NCI-H345 (cell line): ENCODE results near the gene MSMB.
"Not testable (repeated sequence)": the region's sequence is repeated elsewhere in the genome, so short reads cannot be mapped to it uniquely, and the experiment has no call there.

Experiments
- DNase-seq: peaks from one replicate; lab custom pipeline; 2025; lab: John Stamatoyannopoulos, UW

Gene MSMB

GRCh38 chr10:46046261-46046660, at the start of gene MSMB:
Gene MSMB, minus strand, starts transcription at chr10:46046269. Its CDS starts 32 bp downstream, at chr10:46046237.
- no peak for DNase-seq

DNA sequence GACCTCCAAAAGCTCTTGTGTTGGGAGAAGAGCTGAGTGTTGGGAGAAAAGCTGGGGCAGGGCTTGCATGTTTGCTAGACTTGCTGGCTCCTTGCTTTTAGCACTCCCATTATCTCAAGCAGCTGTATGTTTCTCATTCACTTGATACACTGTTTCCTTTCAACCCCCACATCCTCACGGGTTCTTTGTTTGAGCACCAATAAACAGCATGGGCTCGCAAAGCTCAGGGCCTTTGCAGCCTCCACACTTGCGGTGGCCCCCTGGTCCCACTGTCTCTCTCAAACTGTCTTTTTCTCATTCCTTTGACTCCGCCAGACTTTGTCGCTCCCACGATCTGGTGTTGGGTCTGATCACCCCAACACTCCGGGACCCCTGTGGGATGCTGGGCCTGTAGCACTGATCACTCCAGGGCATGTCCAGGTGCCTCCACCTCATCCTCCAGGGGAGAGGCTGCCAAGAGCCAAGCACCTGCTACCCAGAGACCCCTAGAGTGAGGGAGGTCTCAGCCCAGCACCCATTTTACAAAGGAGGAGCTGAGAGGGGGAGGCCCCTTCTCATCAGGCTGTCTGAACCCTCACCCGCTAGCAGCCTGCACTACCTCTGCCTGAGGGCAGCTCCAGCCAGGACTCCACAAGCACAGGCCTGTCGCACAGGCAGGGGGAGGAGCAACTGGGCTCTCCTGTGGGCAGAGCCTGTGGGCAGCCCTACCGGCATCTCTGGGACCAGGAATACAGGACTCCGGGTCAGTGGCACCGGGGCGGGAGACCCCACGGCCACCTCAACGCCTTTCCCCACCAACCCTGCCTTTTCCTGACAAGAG, 49.1 kb upstream of the MSMB start:
- no peak for DNase-seq

- no peak for DNase-seq
Observed at GRCh38 chr10:46094197-46094500, 48.1 kb upstream of the MSMB start.

GRCh38 chr10:46093316-46094196, 47.5 kb upstream of the MSMB start:
- not testable (repeated sequence) for DNase-seq

- no peak for DNase-seq
Observed at GRCh38 chr10:46092524-46093081, 46.5 kb upstream of the MSMB start.

GRCh38 chr10:46091828-46092523, 45.9 kb upstream of the MSMB start:
- no peak for DNase-seq

GRCh38 chr10:46091080-46091827, 45.2 kb upstream of the MSMB start:
- DNase-seq: no peak

- DNase-seq: no peak
Observed at GRCh38 chr10:46090258-46090812, 44.3 kb upstream of the MSMB start.

DNA sequence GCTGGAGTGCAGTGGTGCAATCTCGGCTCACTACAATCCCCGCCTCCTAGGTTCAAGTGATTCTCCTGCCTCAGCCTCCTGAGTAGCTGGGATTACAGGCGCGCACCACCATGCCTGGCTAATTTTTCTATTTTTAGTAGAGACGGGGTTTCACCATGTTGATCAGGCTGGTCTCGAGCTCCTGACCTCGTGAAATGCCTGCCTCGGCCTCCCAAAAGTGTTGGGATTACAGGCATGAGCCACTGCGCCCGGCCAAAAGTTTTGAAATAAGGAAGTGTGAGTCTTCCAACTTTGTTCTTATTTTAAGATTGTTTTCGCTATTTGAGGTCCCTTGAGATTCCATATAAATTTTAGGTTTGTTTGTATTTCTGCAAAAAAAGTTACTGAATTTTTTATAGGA, 41.3 kb upstream of the MSMB start:
- not testable (repeated sequence) for DNase-seq

- DNase-seq: no peak
Observed at GRCh38 chr10:46084321-46085165, 38.5 kb upstream of the MSMB start.

DNA sequence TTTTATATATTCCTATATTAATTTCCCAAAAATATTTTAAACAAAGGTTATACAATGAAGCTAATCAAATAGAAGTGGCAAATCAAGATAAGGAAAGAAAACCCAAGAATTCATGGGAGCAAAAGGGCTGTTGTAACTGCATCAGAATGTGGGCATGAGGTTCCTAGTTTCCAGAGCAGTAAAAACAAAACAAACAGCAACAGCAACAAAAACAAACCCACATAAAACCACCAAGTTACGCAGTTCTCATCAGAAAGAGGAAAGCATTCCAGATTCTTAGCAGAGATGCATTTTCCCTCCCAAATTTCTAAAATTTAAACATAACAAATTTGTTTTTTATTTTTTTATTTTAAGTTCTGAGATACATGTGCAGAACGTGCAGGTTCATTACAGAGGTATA, 34.8 kb upstream of the MSMB start:
- no peak for DNase-seq

- no peak for DNase-seq
Observed at GRCh38 chr10:46079831-46080585, 33.9 kb upstream of the MSMB start.

- DNase-seq: no peak
Observed at GRCh38 chr10:46077731-46078413, 31.8 kb upstream of the MSMB start.

DNA sequence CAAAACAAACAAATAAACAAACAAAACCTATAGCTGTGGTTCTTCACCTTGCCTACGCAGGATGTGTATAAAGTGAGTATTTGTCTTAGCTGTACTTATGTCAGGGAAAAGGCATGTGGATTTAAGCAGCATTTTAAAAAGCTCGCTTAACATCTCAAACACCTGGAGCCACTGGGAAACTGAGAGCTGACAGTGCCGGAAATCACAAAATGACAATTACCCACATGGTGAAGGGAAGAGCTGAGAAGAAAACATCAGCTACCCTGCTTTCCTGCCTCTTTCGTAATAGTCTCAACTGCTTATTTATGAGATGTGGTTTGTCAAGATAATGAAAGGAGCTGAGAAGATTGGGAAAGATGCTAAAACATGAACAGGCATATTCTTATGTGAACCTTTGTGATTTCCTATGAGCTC, 31.1 kb upstream of the MSMB start:
- no peak for DNase-seq

DNA sequence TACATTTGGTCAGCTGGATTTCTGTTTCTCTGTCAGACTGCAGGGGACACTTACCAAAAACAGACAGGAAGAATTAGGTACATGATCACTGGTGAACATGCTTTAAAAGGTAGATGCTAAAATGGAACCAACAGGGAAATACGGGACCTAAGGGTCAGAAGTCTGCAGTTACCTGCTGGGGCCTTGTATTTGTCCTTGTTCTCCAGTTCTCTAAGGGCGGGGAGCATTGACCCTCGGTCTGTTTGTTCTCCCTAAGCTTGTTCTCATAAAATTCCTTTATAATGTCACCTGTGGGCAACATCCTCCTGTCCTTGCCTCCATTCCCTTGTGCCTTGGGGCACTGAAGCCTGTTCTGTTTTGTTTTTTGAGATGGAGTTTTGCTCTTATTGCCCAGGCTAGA, 29.8 kb upstream of the MSMB start:
- no peak for DNase-seq

- DNase-seq: no peak
Observed at GRCh38 chr10:46074196-46074946, 28.3 kb upstream of the MSMB start.

DNA sequence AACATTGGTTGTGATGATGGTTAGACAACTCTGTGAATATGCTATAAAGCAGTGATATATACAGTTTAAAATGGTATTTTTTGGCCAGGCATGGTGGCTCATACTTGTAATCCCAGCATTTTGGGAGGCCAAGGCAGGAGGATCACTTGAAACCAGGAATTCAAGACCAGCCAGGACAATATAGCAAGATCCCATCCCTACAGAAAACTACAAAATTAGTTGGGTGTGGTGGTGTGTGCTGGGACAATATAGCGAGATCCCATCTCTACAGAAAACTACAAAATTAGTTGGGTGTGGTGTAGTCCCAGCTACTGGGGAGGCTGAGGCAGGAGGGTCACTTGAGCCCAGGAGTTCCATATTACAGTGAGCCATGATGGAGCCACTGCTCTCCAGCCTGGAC, 27.5 kb upstream of the MSMB start:
- no peak for DNase-seq

- no peak for DNase-seq
Observed at GRCh38 chr10:46070749-46071148, 24.7 kb upstream of the MSMB start.
